Activated CD4-positive, alpha-beta T cell treated with anti-CD3 and anti-CD28 coated beads for 48 hours (primary cell): ENCODE results near the gene PKN1.

ENCODE experiments used
- DNase-seq: peaks from one replicate; pipeline ENCODE4 v3.0.0-alpha.2; 2020

Gene PKN1

GRCh38 chr19:14516746-14517438 is 83.8 kb downstream of the PKN1 start:
- no peak for DNase-seq

GRCh38 chr19:14517446-14517839 is 84.3 kb downstream of the PKN1 start:
- DNase-seq = no peak

GRCh38 chr19:14517840-14518505 is 84.9 kb downstream of the PKN1 start, which contains the start of gene DNAJB1:
TSS of gene DNAJB1 (minus strand) at chr19:14518397. CDS start at chr19:14518349, 48 bp downstream.
- peak; percentile 68 for DNase-seq

GRCh38 chr19:14519245-14519859 is 86.2 kb downstream of the PKN1 start:
- DNase-seq = no peak

- DNase-seq = peak; percentile 32
Observed at GRCh38 chr19:14519860-14520407, 86.8 kb downstream of the PKN1 start.

- DNase-seq = no peak
Observed at GRCh38 chr19:14520543-14520942, 87.4 kb downstream of the PKN1 start.
